ENCODE results near the gene EBP. TPM values are rescaled to one million over a fixed set of nuclear protein-coding genes. Genes with fewer than 3 reads are reported as not detected.

Gene EBP
- total RNA-seq, 1 donor from 2014 or later: 244 TPM

DNA sequence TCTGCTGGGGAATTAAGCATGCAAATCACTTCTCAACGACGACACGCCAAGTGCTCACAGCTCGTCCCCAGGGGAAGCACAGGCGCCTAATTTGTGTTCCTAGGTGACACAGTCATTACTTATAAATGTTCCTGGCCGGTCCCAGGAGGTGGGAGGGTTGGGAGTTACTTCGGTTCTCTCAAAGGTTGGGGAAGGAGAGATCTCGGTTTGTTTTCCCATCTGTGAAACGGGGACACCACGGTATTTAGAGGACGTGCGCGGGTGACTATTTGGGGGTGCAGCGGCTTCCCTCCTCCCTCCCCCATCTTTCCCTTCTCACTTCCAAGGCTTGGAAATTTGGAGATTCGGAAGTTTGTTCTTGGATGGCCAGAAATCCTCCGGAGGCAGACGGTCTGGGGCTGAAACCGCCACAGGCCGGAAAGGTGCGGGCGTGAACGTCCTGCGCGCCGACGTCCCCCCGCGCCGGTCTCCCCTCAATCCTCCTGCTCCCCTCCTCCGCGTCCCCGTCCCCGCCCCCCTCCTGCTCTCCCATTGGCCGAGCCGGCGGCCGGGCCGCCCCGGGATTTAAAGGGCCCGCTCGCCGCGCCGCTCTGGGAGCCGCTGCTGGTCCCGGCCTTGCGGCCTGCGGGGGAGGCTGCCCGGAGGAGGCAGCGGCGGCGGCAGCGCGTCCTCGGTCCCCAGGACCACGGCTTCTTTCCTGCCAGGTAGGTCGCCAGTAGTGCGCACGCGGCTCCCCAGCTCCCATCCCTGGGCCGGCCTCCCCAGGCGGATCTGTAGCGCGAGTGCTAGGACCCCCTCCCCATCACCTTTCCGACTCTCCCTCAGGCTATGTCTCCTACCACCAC is 13.0 kb upstream of the EBP start, which contains the start of gene PORCN:
PORCN (plus strand) TSS at position 593 of the 845 bp plus-strand sequence. CDS start 829 bp downstream, outside the sequence.
- FAIRE-seq (no peak), DNase-seq (ENCODE audit: low read depth) (peak; percentile 31)
- TF ChIP-seq, protein P1, sequence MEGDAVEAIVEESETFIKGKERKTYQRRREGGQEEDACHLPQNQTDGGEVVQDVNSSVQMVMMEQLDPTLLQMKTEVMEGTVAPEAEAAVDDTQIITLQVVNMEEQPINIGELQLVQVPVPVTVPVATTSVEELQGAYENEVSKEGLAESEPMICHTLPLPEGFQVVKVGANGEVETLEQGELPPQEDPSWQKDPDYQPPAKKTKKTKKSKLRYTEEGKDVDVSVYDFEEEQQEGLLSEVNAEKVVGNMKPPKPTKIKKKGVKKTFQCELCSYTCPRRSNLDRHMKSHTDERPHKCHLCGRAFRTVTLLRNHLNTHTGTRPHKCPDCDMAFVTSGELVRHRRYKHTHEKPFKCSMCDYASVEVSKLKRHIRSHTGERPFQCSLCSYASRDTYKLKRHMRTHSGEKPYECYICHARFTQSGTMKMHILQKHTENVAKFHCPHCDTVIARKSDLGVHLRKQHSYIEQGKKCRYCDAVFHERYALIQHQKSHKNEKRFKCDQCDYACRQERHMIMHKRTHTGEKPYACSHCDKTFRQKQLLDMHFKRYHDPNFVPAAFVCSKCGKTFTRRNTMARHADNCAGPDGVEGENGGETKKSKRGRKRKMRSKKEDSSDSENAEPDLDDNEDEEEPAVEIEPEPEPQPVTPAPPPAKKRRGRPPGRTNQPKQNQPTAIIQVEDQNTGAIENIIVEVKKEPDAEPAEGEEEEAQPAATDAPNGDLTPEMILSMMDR (IDR thresholded peaks at IDR 0.05; ENCODE audit: insufficient read depth, low read length, severe bottlenecking): no peak
- Histone ChIP-seq H3K4me3 (ENCODE audit: low read depth, low read length) (peak within 1 kb of the TSS; percentile 73), H3K36me3 (ENCODE audit: control insufficient read depth, insufficient read depth, low read length) (peaks cover 2% of the 10 kb centered on the region), H3K27me3 (ENCODE audit: control insufficient read depth, insufficient read depth, low read length) (no peaks in the 10 kb centered on the region)

DNA sequence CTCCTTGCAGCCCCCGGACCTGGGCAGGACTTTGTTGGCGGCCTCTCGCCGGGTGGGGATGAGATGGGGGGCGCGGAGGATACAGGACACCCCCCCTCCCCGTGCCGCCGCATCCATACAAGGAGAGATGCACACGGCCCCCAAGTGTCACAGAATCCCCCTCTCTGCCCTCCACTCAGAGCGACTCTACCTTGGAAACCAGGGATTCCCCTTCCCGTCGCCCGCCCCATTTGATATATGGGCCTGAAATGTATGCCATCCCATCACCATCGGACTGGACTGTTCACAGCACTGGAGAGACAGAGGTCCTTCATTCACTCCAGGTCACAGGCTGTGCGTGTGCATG is 12.4 kb upstream of the EBP start:
- peaks cover 2% of the 10 kb centered on the region for H3K36me3 ChIP-seq (ENCODE audit: control insufficient read depth, insufficient read depth, low read length)
- peak overlapping the region; percentile 73 for H3K4me3 ChIP-seq (ENCODE audit: low read depth, low read length)
- DNase-seq (ENCODE audit: low read depth) (no peak), FAIRE-seq (no peak)
- H3K27me3 ChIP-seq (ENCODE audit: control insufficient read depth, insufficient read depth, low read length): no peaks in the 10 kb centered on the region
- TF ChIP-seq, protein P1 (IDR thresholded peaks at IDR 0.05; ENCODE audit: insufficient read depth, low read length, severe bottlenecking): no peak

DNA sequence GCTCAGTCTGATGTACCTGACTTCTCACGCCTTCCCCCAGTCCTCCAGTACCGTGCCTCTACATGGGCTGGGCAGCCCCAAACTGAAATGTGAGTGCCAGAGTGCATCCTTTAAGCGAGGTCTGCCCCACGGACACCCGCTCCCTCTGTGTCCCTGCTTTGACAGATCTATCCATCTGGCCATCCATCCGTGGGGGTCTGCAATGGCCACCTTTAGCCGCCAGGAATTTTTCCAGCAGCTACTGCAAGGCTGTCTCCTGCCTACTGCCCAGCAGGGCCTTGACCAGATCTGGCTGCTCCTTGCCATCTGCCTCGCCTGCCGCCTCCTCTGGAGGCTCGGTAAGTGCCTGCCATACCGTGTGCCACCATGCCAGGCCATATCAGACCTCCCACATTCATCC is 12.0 kb upstream of the EBP start:
- DNase-seq (ENCODE audit: low read depth) (no peak), FAIRE-seq (no peak)
- TF ChIP-seq, protein P1 (IDR thresholded peaks at IDR 0.05; ENCODE audit: insufficient read depth, low read length, severe bottlenecking): no peak
- Histone ChIP-seq H3K36me3 (ENCODE audit: control insufficient read depth, insufficient read depth, low read length) (peaks cover 2% of the 10 kb centered on the region), H3K27me3 (ENCODE audit: control insufficient read depth, insufficient read depth, low read length) (no peaks in the 10 kb centered on the region), H3K4me3 (ENCODE audit: low read depth, low read length) (peak overlapping the region; percentile 73)

DNA sequence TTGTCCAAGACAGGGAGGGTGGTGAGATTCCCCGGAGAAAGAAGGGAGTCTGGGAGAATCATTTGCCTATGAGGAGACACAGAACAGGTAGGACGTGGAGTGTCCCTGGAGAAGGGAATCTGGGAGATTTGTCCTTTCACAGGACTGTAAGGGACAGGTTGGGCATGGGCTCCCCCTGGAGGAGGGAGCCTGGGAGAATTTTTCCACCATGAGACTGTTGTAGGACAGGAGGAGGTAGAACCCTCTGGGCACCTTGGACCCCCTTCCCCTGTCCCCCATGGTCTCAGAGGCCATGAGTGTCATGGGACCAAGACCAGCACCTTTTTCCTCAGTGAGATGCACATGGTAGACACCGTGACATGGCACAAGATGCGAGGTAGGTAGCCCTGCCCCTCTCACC is 10.0 kb upstream of the EBP start:
- DNase-seq (ENCODE audit: low read depth): no peak
- Histone ChIP-seq H3K36me3 (ENCODE audit: control insufficient read depth, insufficient read depth, low read length) (peaks cover 6% of the 10 kb centered on the region), H3K4me3 (ENCODE audit: low read depth, low read length) (no peak overlapping the region), H3K27me3 (ENCODE audit: control insufficient read depth, insufficient read depth, low read length) (no peaks in the 10 kb centered on the region)
- TF ChIP-seq, protein P1 (IDR thresholded peaks at IDR 0.05; ENCODE audit: insufficient read depth, low read length, severe bottlenecking): peak; percentile 48
- FAIRE-seq: no peak

DNA sequence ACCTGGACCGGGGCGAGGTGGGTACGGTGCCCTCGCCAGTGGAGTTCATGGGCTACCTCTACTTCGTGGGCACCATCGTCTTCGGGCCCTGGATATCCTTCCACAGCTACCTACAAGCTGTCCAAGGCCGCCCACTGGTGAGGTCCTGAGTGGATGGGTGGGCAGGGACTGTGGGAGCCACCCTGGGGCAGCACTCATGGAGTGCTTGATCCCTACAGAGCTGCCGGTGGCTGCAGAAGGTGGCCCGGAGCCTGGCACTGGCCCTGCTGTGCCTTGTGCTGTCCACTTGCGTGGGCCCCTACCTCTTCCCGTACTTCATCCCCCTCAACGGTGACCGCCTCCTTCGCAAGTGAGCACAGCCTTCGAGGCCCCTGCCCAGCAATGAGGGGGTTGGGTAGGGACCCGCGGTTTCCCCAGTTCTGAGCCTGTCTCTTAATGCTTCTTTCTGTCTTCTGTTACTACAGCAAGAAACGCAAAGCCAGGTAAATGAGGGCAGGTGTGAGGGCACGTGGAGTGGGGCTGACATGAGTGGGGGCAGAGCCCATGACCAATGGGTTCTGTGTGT is 9.2 kb upstream of the EBP start:
- DNase-seq (ENCODE audit: low read depth) (no peak), FAIRE-seq (no peak)
- H3K4me3 ChIP-seq (ENCODE audit: low read depth, low read length): no peak overlapping the region
- H3K27me3 ChIP-seq (ENCODE audit: control insufficient read depth, insufficient read depth, low read length): no peaks in the 10 kb centered on the region
- TF ChIP-seq, protein P1 (IDR thresholded peaks at IDR 0.05; ENCODE audit: insufficient read depth, low read length, severe bottlenecking): no peak
- H3K36me3 ChIP-seq (ENCODE audit: control insufficient read depth, insufficient read depth, low read length): peaks cover 8% of the 10 kb centered on the region
